A549 (cell line): Measurements from ENCODE around the gene PXDC1. TPM values are rescaled to one million over a fixed set of nuclear protein-coding genes. Genes with fewer than 3 reads are reported as not detected.
A peak's percentile ranks its signal among the peaks of the same experiment; 100 is the strongest.
"Not testable (repeated sequence)": the region's sequence is repeated elsewhere in the genome, so short reads cannot be mapped to it uniquely, and the experiment has no call there.

Source experiments
- ATAC-seq, 2 experiments: fragments of 200-7000 bp in 1 of 2; fragments of >200 bp in 1 of 2; cut with Nextera tagmentation in 1 of 2; cut with Tn5 transposase in 1 of 2; 3 replicates each; pipeline versions ENCODE4 v1.8.0 to v1.9.1; 2018 to 2020; ENCODE audit warnings: mild to moderate bottlenecking in 1 of 2, moderate library complexity in 1 of 2
- CTCF ChIA-PET: fragments of 300-600 bp; sonication (Branson Sonifier 250); formaldehyde crosslinking; extraction: SDS; loops from one replicate; lab custom pipeline; 2021; ENCODE audit warnings: antibody characterized with exemption, inconsistent platforms; lab: Yijun Ruan, JAX
- POLR2A ChIA-PET: fragments of 350-600 bp; formaldehyde crosslinking; extraction: SDS; loops from one replicate; lab custom pipeline; 2021; ENCODE audit warnings: antibody characterized with exemption, inconsistent platforms; lab: Yijun Ruan, JAX
- DNase-seq, 2 experiments: peaks; one replicate each; pipeline versions ENCODE4 v3.0.0 to v3.0.0-alpha.2; 2011 to 2016; ENCODE audit warnings: low read depth in 1 of 2, low spot score in 1 of 2
- FAIRE-seq: peaks from 2 replicates; lab custom pipeline; 2011; peaks lifted over from hg19 to GRCh38; lab: Jason Lieb, UNC
- H3K27ac ChIP-seq, 2 experiments: fragments of >200 bp; sonication (Bioruptor Twin); formaldehyde crosslinking; 3 replicates each; pipeline ENCODE4 v1.5.1; 2016 to 2017
- H3K4me1 ChIP-seq: fragments of >200 bp; sonication (Bioruptor Twin); formaldehyde crosslinking; 3 replicates; pipeline ENCODE4 v1.6.1; 2016
- H3K4me2 ChIP-seq: fragments of >200 bp; sonication (Bioruptor Twin); formaldehyde crosslinking; 3 replicates; pipeline ENCODE4 v1.6.1; 2016
- H3K4me3 ChIP-seq: fragments of >200 bp; sonication (Bioruptor Twin); formaldehyde crosslinking; 3 replicates; pipeline ENCODE4 v1.5.1; 2016
- H3K9me3 ChIP-seq: fragments of >200 bp; sonication (Bioruptor Twin); formaldehyde crosslinking; 3 replicates; pipeline ENCODE4 v1.6.1; 2016
- ATOH8 ChIP-seq: fragments of 250-450 bp; sonication (Bioruptor Pico); IDR thresholded peaks from 2 replicates; pipeline ENCODE4 v1.5.0; 2020; ENCODE audit warnings: low read depth, mild to moderate bottlenecking, moderate library complexity
- BCL3 ChIP-seq: fragments of >200 bp; sonication (Bioruptor Twin); formaldehyde crosslinking; IDR thresholded peaks from 3 replicates; pipeline ENCODE4 v1.6.1; 2016
- CEBPB ChIP-seq, 2 experiments: fragments of >200 bp in 1 of 2; sonication (Bioruptor Twin) in 1 of 2; formaldehyde crosslinking in 1 of 2; IDR thresholded peaks; 2 replicates each; pipeline ENCODE4 v1.6.1; 2012 to 2016
- CHD2 ChIP-seq: fragments of 150-350 bp; IDR thresholded peaks from 2 replicates; pipeline ENCODE4 v1.6.1; 2014; ENCODE audit warnings: low read length; ENCODE audit not compliant: partially characterized antibody
- FOXS1 ChIP-seq: fragments of 250-450 bp; sonication (Bioruptor Pico); IDR thresholded peaks from 2 replicates; pipeline ENCODE4 v1.5.0; 2020; ENCODE audit warnings: mild to moderate bottlenecking, moderate library complexity
- HMGXB4 ChIP-seq: fragments of 250-450 bp; sonication (Bioruptor Pico); IDR thresholded peaks from 2 replicates; pipeline ENCODE4 v1.5.0; 2021; ENCODE audit warnings: mild to moderate bottlenecking, moderate library complexity, borderline replicate concordance
- HOXB5 ChIP-seq: fragments of 250-450 bp; sonication (Bioruptor Pico); IDR thresholded peaks from 2 replicates; pipeline ENCODE4 v1.5.0; 2020; ENCODE audit warnings: mild to moderate bottlenecking, moderate library complexity
- NPAS2 ChIP-seq: fragments of 250-450 bp; sonication (Bioruptor Pico); IDR thresholded peaks from 2 replicates; pipeline ENCODE4 v1.8.0; 2022; ENCODE audit warnings: mild to moderate bottlenecking, moderate library complexity, borderline replicate concordance
- PBX3 ChIP-seq: IDR thresholded peaks from 2 replicates; pipeline ENCODE4 v1.6.1; 2012
- REST ChIP-seq: fragments of 200-600 bp; sonication (generic); IDR thresholded peaks from 2 replicates; pipeline ENCODE4 v1.6.1; 2016; ENCODE audit warnings: antibody characterized with exemption, mild to moderate bottlenecking, moderate library complexity
- SREBF2 ChIP-seq: fragments of 450-650 bp; IDR thresholded peaks from 2 replicates; pipeline ENCODE4 v1.6.1; 2014; ENCODE audit warnings: mild to moderate bottlenecking, moderate library complexity
- TP53 ChIP-seq: fragments of 250-450 bp; sonication (Bioruptor Pico); IDR thresholded peaks from 2 replicates; pipeline ENCODE4 v1.5.0; 2021; ENCODE audit warnings: mild to moderate bottlenecking, moderate library complexity
- ZFP36 ChIP-seq: fragments of 450-650 bp; IDR thresholded peaks from 2 replicates; pipeline ENCODE4 v1.6.1; 2014; ENCODE audit warnings: borderline replicate concordance; ENCODE audit not compliant: partially characterized antibody
- WGBS: methylation state at CpG from one replicate; pipeline ENCODE4 v1.1.6; 2017; ENCODE audit errors: missing lambda C conversion rate; 5-methylcytosine and 5-hydroxymethylcytosine counted together
- polyA plus RNA-seq, 4 experiments: library from polyadenylated mRNA; depleted of rRNA in 3 of 4; stranded (reverse); fragments of >200 nt; fragmentation: RNase III in 1 of 4; extraction: RNeasy Plus Mini Kit Qiagen cat#74134 plus additional on column Dnase treatment in 1 of 4; gene quantifications; 2 replicates in 3 of 4; 3 replicates in 1 of 4; pipeline ENCODE4 v1.2.3, GENCODE V29; 2011 to 2017

Gene PXDC1
- polyA plus RNA-seq, 2 of the 4 experiments (the other 2 are of a cell fraction): 2.5 to 6.6 TPM

GRCh38 chr6:3758842-3759144 is 7.3 kb upstream of the PXDC1 start:
- peak overlapping the region in 1 of 2 experiments; percentile 35; a peak in 1 of 6 replicates for H3K27ac ChIP-seq
- no peaks in the 10 kb centered on the region for H3K9me3 ChIP-seq
- TF ChIP-seq BCL3 (no peak), PBX3 (no peak), SREBF2 (no peak), TP53 (CRISPR knock-in tag) (no peak), REST (no peak), HMGXB4 (no peak), CEBPB (IDR thresholded peaks at IDR 0.05) (no peak), FOXS1 (CRISPR knock-in tag) (no peak), ZFP36 (no peak), NPAS2 (CRISPR knock-in tag) (no peak), CHD2 (no peak), ATOH8 (CRISPR knock-in tag) (no peak), HOXB5 (CRISPR knock-in tag) (no peak)
- DNase-seq: no peak
- FAIRE-seq: no peak
- ChIA-PET POLR2A (no interaction called here), CTCF (interaction anchor here (0.9 to 1.8 kb wide), 5 partner anchors 34 to 220 kb away, joined by 3 to 6 read pairs (median 4); partner anchors contain the start of gene FAM50B)
- no peak for ATAC-seq
- no peak overlapping the region for H3K4me3 ChIP-seq
- no peak overlapping the region for H3K4me2 ChIP-seq
- WGBS: 56% methylated on average over 7 of the region's 7 CpGs
- H3K4me1 ChIP-seq: peaks cover 14% of the 10 kb centered on the region

GRCh38 chr6:3757998-3758841 is 6.7 kb upstream of the PXDC1 start:
- ATAC-seq, H3K27ac ChIP-seq, H3K4me2 ChIP-seq, H3K9me3 ChIP-seq, FAIRE-seq, DNase-seq, POLR2A ChIA-PET, H3K4me3 ChIP-seq: not testable (repeated sequence)
- peaks cover 14% of the 10 kb centered on the region for H3K4me1 ChIP-seq
- 98% methylated on average over 24 of the region's 57 CpGs for WGBS
- CTCF ChIA-PET: interaction anchor here (0.7 to 2.9 kb wide), 5 partner anchors 14 to 220 kb away, joined by 3 to 20 read pairs (median 4); partner anchors contain the start of gene FAM50B
